Fibroblast of mammary gland (primary cell): ENCODE measurements around the gene LAGE3.

Experiments used
- DNase-seq: peaks from one replicate; pipeline ENCODE4 v3.0.0-alpha.2; 2010; ENCODE audit warnings: low read depth
- H3K4me3 ChIP-seq: 2 replicates; pipeline ENCODE4 v1.5.1; 2011; ENCODE audit warnings: low read depth, mild to moderate bottlenecking, low read length, moderate library complexity; ENCODE audit not compliant: control insufficient read depth
- TF ChIP-seq, protein P1 (sequence below): conservative IDR thresholded peaks from 2 replicates; pipeline ENCODE4 v1.5.1; 2011; ENCODE audit warnings: low read depth, low read length, inconsistent platforms; ENCODE audit not compliant: control insufficient read depth, insufficient read depth

Gene LAGE3

DNA sequence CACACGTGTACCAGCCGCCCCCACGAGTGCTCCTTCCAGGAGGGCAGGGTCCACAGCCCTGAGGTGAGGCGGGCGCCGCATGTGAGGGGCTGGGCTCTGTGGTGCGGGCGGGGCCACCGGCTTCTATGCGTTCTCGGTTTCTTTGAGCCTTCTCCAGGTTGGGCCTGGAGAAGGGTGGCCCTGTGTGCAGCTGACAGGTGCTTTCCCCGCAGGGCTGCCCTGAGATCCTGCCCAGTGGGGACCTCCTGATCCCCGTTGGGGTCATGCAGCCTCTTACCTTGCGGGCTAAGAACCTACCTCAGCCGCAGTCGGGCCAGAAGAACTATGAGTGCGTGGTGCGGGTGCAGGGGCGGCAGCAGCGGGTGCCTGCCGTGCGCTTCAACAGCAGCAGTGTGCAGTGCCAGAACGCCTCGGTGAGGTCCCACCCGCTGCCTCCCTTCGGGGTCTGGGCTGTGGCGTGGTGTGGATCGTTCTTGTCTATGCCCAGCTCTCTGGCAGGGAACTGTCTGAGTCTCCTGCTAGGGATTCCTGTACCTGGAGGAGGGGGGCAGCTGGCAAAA lies 14.2 kb downstream of the LAGE3 start:
- H3K4me3 ChIP-seq: no peak overlapping the region
- TF ChIP-seq, protein P1, sequence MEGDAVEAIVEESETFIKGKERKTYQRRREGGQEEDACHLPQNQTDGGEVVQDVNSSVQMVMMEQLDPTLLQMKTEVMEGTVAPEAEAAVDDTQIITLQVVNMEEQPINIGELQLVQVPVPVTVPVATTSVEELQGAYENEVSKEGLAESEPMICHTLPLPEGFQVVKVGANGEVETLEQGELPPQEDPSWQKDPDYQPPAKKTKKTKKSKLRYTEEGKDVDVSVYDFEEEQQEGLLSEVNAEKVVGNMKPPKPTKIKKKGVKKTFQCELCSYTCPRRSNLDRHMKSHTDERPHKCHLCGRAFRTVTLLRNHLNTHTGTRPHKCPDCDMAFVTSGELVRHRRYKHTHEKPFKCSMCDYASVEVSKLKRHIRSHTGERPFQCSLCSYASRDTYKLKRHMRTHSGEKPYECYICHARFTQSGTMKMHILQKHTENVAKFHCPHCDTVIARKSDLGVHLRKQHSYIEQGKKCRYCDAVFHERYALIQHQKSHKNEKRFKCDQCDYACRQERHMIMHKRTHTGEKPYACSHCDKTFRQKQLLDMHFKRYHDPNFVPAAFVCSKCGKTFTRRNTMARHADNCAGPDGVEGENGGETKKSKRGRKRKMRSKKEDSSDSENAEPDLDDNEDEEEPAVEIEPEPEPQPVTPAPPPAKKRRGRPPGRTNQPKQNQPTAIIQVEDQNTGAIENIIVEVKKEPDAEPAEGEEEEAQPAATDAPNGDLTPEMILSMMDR: no peak
- DNase-seq: no peak

DNA sequence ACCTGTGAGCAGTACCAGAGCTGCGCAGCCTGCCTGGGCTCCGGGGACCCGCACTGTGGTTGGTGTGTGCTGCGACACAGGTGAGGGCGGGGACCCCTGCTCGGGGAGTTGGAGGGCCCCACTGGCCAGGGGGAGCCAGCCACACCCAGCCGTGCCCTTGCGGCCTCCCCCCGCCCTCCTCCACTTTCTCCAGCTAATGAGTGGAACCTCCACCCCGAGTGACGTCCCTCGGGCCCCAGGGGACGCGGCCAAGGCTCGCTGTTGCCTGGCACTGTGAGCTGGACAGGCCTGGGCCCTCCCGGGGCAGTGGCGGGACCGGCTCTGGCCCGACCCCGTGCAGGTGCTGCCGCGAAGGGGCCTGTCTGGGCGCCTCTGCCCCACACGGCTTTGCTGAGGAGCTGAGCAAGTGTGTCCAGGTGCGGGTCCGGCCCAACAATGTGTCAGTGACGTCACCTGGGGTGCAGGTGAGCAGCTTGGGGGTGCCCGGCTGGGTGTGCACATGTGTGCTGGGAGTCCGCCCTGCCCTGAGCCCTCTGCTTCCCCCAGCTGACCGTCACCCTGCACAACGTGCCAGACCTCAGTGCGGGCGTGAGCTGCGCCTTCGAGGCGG lies 15.4 kb downstream of the LAGE3 start:
- TF ChIP-seq, protein P1: no peak
- no peak for DNase-seq
- no peak overlapping the region for H3K4me3 ChIP-seq

DNA sequence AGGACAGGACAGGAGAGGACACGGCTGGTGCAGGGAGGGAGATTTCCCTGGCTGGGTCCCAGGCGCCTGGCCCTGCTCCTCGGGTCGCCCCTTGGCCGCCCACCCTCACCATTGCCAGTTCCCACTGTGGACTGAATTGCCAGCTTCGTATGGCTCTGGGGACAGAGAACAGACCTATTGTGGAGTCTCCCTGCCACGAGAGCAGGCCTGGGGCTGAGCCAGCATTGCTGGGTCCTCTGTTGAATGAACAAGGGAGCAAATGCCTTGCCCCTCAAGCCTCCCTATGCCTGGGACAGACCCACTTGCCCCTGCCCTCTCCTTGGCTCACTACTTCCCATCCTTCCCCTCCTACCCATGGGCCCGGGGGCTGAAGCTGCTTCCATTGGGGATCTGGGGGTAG lies 16.7 kb downstream of the LAGE3 start:
- TF ChIP-seq, protein P1: no peak
- no peak for DNase-seq
- H3K4me3 ChIP-seq: no peak overlapping the region

DNA sequence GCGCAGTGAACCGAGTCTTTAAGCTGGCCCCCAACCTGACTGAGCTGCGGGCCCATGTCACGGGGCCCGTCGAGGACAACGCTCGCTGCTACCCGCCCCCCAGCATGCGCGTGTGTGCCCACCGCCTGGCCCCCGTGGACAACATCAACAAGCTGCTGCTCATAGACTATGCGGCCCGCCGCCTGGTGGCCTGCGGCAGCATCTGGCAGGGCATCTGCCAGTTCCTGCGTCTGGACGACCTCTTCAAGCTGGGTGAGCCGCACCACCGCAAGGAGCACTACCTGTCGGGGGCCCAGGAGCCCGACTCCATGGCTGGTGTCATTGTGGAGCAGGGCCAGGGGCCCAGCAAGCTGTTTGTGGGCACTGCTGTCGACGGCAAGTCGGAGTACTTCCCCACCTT lies 18.8 kb downstream of the LAGE3 start:
- TF ChIP-seq, protein P1: no peak
- no peak overlapping the region for H3K4me3 ChIP-seq
- DNase-seq: no peak

DNA sequence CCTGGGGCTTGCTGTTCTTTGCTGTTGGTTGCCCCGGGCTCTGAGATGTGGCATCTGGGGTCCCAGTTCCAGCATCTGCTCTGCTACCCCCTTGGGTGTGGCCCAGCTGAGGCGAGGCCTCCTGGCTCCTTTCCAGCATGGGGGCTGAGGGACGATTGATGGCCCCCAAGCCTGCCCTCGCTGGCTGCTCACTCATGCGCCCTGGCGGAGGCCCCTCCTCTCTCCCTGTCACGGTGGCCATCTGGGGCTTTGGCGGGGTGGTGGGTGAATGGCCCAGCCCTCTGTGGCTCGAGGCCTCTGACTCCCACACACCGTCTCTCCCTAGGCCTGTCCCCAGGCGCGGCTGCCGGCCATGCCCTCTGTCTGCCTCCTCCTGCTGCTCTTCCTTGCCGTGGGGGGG lies 19.2 kb downstream of the LAGE3 start:
- H3K4me3 ChIP-seq: peak overlapping the region; percentile 66

DNA sequence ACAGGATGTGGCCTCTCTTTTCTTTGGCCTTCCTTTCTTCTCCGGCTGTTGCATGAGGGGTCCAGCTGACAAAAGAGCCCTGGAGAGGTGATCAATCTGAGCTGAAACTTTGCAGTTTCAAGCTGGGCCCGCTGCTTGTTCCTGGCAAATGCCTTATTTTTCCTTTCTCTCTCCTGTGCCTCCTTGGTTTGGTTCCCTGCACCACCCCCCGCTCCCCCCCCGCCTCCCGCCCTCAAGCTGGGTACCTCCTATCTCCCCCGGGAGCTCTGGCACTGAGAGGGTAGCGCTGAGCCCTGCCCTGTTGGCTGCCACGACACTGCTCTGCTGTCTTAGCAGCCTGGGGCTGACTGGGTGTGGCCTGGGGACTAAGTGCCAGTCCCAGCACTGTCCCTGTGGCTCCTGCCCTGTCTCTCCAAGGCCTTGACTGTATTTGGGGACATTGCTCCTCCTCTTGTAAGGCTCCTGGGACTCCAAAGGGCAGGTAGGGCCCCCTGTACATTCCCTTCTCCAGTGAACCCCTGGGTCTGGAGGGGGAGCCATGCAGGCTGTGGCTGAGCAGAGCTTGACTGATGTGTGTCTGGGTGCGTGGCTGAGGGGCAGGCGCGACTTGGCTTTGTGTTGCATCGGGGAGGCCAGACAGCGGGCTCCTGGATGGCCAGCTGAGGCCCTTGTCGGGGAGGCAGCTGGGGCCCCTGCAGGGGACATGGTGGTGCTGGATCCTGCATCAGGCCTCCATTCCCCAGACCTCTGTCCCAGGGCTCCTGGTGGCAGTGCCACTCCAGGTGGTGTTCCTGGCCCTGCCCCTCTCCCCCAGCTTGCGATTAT lies 19.9 kb downstream of the LAGE3 start:
- TF ChIP-seq, protein P1: no peak
- H3K4me3 ChIP-seq: peak overlapping the region; percentile 66
- no peak for DNase-seq

More for the DNA sequence above, 19.2 kb downstream of the LAGE3 start:
- no peak for DNase-seq
- TF ChIP-seq, protein P1: no peak
